ENCODE data around the gene MEGF6.

MEGF6 gene

GRCh38 chr1:3533067-3534048 lies 78.0 kb downstream of the MEGF6 start:
- no peak for DNase-seq

- no peak for DNase-seq
Measured at GRCh38 chr1:3531928-3532327, 79.4 kb downstream of the MEGF6 start.

- DNase-seq, result peak; percentile 84
Measured at GRCh38 chr1:3530926-3531818, 80.1 kb downstream of the MEGF6 start.

- no peak for DNase-seq
Measured at GRCh38 chr1:3530086-3530925, 81.0 kb downstream of the MEGF6 start.

- DNase-seq, result no peak
Measured at GRCh38 chr1:3529099-3529729, 82.1 kb downstream of the MEGF6 start.

- no peak for DNase-seq
Measured at GRCh38 chr1:3527774-3528173, 83.5 kb downstream of the MEGF6 start.

- DNase-seq, result no peak
Measured at GRCh38 chr1:3525551-3526482, 85.5 kb downstream of the MEGF6 start.

GRCh38 chr1:3524556-3525203 lies 86.6 kb downstream of the MEGF6 start:
- DNase-seq, result no peak

- DNase-seq, result no peak
Measured at GRCh38 chr1:3523980-3524379, 87.3 kb downstream of the MEGF6 start.

- DNase-seq, result no peak
Measured at GRCh38 chr1:3522564-3523265, 88.6 kb downstream of the MEGF6 start.

GRCh38 chr1:3522112-3522511 lies 89.2 kb downstream of the MEGF6 start:
- no peak for DNase-seq

- DNase-seq, result no peak
Measured at GRCh38 chr1:3521426-3521825, 89.9 kb downstream of the MEGF6 start.

- DNase-seq, result no peak
Measured at GRCh38 chr1:3520419-3521378, 90.6 kb downstream of the MEGF6 start.

- no peak for DNase-seq
Measured at GRCh38 chr1:3519301-3519885, 91.9 kb downstream of the MEGF6 start.

- no peak for DNase-seq
Measured at GRCh38 chr1:3518756-3519155, 92.6 kb downstream of the MEGF6 start.

- peak; percentile 28 for DNase-seq
Measured at GRCh38 chr1:3518256-3518655, 93.1 kb downstream of the MEGF6 start.

GRCh38 chr1:3516911-3517675 lies 94.2 kb downstream of the MEGF6 start:
- no peak for DNase-seq
